WTC11 (cell line): ENCODE measurements around the gene ARHGAP28.

ENCODE experiments used
- ARID4B ChIP-seq: sonication (generic); formaldehyde crosslinking; IDR thresholded peaks from 2 replicates; pipeline ENCODE4 v1.8.0; 2023; ENCODE audit warnings: missing genetic modification reagents, mild to moderate bottlenecking, borderline replicate concordance
- CBFB ChIP-seq: sonication (generic); formaldehyde crosslinking; IDR thresholded peaks from 2 replicates; pipeline ENCODE4 v1.8.1; 2022; ENCODE audit warnings: mild to moderate bottlenecking, low read depth, missing genetic modification reagents
- CREM ChIP-seq: sonication (generic); formaldehyde crosslinking; IDR thresholded peaks from 2 replicates; pipeline ENCODE4 v1.8.1; 2022; ENCODE audit warnings: mild to moderate bottlenecking, missing genetic modification reagents, moderate library complexity
- CTCF ChIP-seq: fragments of 200-600 bp; IDR thresholded peaks from 2 replicates; pipeline ENCODE4 v1.8.0; 2022; ENCODE audit warnings: antibody characterized with exemption
- E2F5 ChIP-seq: sonication (generic); formaldehyde crosslinking; IDR thresholded peaks from 2 replicates; pipeline ENCODE4 v1.8.1; 2022; ENCODE audit warnings: mild to moderate bottlenecking, moderate library complexity, missing genetic modification reagents

- TF ChIP-seq ARID4B (no peak), CTCF (no peak), CBFB (no peak), CREM (CRISPR knock-in tag) (no peak), E2F5 (CRISPR knock-in tag) (no peak)
These were observed 213.2 kb downstream of the ARHGAP28 start for GRCh38 chr18:6942742-6943141.
